GM18873 (cell line): ENCODE data around the gene MCC.

Source experiments
- ATAC-seq: cut with Tn5 transposase; IDR thresholded peaks from one replicate; pipeline ENCODE4 v1.9.1; 2021; ENCODE audit warnings: mild to moderate bottlenecking, moderate library complexity, moderate number of reproducible peaks; ENCODE audit not compliant: unreplicated experiment, low FRiP score

MCC gene

GRCh38 chr5:112977440-112977861, 510.8 kb downstream of the MCC start:
- no peak for ATAC-seq

GRCh38 chr5:112976432-112977309, 511.6 kb downstream of the MCC start, which contains the start of gene DCP2:
Gene DCP2, plus strand, starts transcription at chr5:112976798. Its CDS starts 136 bp downstream, at chr5:112976934.
- ATAC-seq, result peak; percentile 98

GRCh38 chr5:112975721-112976431, 512.4 kb downstream of the MCC start:
- ATAC-seq, result no peak

- ATAC-seq, result no peak
These were observed 513.4 kb downstream of the MCC start for GRCh38 chr5:112974901-112975300.

- no peak for ATAC-seq
These were observed 514.3 kb downstream of the MCC start for GRCh38 chr5:112973904-112974303.

- ATAC-seq, result no peak
These were observed 515.2 kb downstream of the MCC start for GRCh38 chr5:112973036-112973435.
